Fibroblast of skin of left biceps (primary cell): ENCODE data around the gene ATP6AP2.

ENCODE experiments used
- DNase-seq, 2 experiments: peaks; one replicate each; pipeline ENCODE4 v3.0.0-alpha.2; 2013; ENCODE audit warnings: low read depth in 2 of 2

ATP6AP2 gene

GRCh38 chrX:40644176-40644575, 63.4 kb downstream of the ATP6AP2 start:
- DNase-seq = no peak

DNA sequence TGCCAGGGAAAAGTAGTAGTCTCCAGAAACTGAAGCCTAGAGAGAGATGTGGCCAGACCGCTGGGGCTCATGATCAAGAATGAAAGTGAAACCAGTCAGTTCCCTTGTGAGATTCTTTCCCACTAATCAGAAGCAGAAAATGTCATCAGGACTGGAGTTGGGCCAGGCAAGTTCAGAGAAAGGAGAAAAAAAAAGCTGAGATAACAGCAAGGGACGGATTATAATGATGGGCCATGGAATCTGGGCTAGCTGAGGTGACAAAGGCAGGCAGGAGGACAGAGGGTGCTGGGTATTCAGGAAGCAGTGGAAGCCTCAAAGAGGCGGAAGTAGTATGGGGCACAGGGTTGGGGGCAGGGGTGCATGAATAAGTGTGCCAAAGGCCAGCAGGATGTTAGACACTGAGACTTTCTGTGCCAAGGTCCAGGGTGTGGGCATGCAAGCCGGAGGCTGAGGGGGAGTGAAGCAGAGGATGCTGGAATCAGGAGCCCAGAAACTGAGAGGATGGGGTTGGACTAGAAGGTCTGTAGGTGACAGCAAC, 64.1 kb downstream of the ATP6AP2 start:
- DNase-seq = peak in 1 of 2 experiments; percentile 36

DNA sequence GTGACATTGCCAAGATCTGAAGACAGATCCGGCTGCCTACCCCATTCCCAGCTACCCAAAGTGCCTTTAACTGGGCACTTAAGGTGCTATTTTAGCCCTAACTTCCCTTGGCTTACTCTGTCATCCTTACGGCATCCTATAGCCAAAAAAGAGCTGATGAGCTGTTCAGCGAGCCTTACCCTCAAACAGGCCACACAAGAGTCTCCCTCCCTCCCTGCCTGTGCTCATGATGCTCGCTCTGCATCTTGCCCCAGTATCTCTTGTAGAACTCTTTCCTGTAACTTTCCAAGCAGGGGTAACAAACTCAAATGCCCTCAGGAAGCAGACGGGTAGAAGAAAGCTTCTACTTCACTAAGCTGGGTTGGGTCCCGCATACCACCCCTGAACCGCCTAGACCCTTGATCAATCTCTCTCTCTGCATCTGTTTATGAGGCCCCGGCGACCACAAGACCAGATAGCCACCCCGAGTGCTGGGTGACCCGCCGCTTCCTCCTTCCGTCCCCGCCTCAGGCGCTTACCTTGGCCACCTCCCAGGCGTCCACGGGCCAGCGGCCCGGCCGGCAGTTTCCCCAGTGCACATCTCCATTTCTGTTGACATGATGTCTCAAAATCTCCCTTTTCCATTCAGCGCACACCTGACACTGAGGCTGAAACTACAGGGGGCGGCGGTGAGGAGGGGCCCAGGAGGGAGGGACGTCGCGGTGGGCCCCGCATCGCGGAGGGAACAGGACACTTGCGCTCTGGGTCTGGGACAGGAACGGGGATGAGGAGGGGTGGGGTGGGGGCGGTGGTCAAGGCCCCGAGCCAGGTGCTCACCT, 65.9 kb downstream of the ATP6AP2 start:
- DNase-seq = no peak

DNA sequence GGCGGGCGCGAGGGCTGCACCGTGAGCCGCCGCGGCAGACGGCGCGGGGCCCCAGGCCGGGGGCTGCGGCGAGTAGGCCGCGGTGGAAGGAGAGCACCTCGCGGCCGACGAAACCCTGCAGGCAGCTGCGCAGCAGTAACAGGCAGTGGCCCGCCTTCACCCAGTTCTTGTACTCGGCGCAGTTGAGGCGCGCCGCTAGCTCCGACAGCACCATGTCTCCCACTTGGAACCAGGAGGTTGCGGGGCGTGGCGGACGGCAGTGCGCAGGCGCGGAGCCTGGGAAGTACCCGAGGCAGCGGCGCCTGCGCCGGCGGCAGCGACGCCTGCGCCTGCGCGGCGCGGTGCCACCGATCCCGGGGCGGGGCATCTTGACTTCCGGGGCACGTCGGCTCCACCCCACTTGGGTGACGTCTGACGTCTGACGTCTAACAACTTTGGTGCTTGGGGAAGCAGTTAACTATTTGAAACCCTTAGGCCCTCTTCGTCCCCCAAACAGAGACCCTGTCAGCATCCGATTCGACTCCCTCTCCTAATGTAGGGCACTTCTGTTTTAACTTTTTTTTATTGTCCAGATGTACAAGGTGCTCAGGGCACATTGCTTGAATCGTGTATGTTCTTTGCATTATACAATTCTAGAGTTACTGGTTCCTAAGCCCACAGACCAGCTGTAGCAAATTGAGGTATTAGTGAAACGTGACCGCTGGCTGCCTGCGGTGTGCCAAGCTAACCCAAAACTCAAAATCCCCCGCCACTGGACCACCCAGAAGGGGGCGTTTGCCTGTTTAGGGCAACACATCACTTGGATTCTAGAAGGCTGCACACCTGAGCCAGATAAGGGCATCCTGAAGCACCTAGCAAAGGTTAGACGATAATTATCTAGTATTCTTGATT, 66.8 kb downstream of the ATP6AP2 start, which contains the start of gene CXorf38:
Gene CXorf38, minus strand, starts transcription at position 255 of the 891 bp plus-strand sequence. Its CDS starts 41 bp downstream, at position 214.
- peak; percentile 67 to 69 for DNase-seq

GRCh38 chrX:40651620-40652223, 71.0 kb downstream of the ATP6AP2 start:
- no peak for DNase-seq

GRCh38 chrX:40652664-40653063, 71.9 kb downstream of the ATP6AP2 start:
- DNase-seq = no peak

DNA sequence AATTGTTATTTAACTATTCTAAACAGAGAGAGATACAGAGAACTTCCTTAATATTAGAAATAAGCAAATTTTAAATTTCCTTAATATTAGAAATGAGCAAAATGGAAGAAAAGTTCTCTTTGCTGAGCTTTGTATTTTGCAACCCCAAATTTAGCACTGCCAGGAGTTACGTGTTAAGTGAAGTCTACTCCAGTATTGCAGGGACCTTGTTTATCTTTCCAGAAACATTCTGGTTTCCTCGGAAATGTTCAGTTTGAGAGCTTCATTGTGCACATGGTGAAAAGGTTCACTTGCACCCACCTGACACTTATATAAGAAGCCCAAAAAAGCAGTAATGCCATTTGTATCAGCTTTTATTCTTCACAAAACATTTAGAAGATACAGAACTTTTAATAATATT, 72.8 kb downstream of the ATP6AP2 start:
- no peak for DNase-seq
